ENCODE data around the gene FARP1.

The FARP1 gene

DNA sequence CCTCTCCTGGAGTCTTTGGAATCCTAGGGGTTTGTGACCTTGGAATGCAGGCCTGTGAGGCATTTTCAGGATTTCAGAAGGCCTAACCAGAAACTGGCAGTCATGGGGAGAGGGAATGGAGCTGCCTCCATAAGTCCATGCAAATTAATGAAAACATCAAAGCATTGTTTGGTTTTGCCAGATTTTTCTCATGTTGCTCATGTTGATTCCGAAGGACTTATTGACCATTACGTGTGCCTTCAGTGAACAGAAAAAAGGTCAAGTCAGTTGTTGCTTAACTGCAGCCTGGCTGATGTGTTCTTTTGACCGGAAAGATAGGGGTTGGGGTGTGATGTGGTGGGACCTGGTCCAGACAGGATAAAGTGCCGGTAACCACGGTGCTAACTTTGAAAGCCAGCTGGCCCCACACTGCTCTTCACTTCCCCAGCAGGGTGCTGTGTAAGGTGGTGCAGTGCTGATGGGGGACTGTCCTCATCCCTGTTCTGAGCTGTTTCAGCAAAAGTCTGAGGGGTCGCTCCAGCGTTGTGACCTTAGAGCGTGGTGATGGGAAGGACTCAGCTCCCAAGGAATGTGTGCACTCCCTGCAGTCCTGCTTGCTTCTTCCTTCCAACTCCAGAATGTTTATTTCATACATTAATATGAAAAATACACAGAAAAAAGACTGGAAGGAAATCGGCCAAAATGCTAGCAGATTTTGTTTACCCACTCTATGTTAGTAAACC, 30.7 kb downstream of the FARP1 start:
- TF ChIP-seq POLR2A (IDR thresholded peaks at IDR 0.05; ENCODE audit: low read depth, low read length), result no peak
- FAIRE-seq (peak; percentile 95), DNase-seq (ENCODE audit: insufficient read length, low spot score) (peak; percentile 46)

DNA sequence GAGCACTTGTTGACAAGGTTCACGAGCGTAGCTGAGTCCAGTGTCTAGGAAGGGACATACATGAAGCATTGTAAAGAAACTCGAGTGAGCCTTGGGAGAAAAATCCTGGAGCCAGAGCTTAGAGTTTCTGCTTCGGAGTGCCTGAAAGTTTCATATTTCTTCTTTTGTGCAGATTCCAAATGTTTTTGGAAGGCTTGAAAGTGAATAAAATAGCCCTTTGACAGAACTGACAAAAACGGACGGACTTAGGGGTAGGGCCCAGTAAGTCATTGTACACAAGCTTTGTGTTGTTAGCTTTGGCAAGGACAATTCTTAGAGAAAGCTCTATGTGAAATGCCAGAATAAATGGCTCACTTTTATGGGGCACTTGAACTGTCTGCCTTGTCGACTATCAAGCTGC, 31.4 kb downstream of the FARP1 start:
- FAIRE-seq, result no peak
- TF ChIP-seq POLR2A (IDR thresholded peaks at IDR 0.05; ENCODE audit: low read depth, low read length), result no peak
- DNase-seq (ENCODE audit: insufficient read length, low spot score), result no peak

DNA sequence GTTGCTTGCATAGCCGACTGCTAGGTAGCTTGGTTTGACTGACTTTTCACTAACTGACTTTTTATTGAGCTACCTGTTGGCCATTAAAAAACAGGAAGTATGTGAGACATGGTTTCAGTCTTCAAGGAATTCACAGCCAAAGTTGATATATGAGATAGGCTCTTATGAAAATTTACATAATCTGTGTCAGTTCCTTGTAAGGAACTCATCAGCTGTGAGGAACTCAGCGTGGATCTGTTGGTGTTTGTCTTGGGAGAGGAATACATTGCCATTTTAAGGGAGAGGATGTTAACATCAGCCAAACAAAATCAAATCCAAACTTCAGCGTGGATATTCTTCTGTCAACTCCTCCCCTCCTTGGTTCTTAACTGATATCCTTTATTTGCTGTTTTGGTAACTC, 32.1 kb downstream of the FARP1 start:
- FAIRE-seq (no peak), DNase-seq (ENCODE audit: insufficient read length, low spot score) (no peak)
- TF ChIP-seq POLR2A (IDR thresholded peaks at IDR 0.05; ENCODE audit: low read depth, low read length), result no peak

DNA sequence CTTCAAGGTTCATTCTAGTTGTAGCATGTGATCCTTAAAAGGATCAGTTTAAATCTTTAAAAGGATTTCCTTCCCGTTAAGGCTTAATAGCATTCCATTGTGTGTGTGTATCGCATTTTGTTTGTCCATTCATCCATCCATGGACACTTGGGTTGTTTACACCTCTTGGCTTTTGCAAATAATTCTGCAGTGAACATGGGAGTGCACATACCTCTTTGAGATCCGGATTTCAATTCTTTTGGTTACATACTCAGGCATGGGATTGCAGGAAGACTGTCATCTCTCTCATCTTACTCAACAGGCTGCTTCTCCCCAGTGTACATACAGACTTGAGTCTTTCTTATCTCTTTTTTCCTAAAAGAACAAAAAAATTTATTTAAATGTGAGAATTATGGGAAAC, 32.9 kb downstream of the FARP1 start:
- DNase-seq (ENCODE audit: insufficient read length, low spot score) (no peak), FAIRE-seq (no peak)
- TF ChIP-seq POLR2A (IDR thresholded peaks at IDR 0.05; ENCODE audit: low read depth, low read length), result no peak

DNA sequence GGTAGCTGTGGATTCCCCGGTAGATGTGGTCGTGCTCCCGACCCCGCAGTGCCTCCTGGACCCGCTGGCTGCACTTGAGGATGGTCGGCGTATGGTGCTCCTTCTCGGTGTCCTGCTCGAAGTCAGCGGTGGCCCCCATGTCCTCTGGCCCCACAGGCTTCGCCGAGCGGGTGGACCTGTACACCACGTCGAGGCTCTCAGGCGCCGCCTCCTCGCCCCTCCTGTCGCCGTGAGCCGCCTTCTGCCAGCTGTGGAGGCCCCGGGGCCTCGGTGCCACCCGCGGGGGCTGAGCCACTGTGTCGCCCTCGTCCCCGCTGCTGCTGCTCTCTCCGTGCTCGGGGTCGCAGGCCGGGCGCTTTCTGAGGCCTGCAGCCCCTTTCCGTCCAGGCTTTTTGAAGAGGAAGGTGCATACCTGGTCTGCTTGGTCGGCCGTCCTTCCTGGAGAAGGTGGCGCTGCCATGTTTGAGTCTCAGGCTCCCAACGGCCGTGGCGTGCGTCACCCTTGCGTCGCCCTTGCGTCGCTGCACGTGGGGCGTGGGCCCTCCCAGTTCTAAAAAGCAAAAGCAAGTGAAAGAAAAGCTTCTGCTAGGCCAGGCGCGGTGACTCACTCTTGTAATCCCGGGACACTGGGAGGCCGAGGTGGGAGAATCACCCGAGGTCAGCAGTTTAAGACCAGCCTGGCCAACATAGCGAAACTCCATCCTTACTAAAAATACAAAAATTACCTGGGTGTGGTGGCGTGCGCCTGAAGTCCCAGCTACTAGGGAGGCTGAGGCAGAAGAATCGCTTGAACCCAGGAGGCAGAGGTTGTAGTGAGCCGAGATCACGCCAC, 34.1 kb downstream of the FARP1 start, which contains the start of gene RNF113B:
TSS of gene RNF113B (minus strand) at position 493 of the 832 bp plus-strand sequence. CDS start at position 460, 33 bp downstream.
- FAIRE-seq, result no peak
- TF ChIP-seq POLR2A (IDR thresholded peaks at IDR 0.05; ENCODE audit: low read depth, low read length), result no peak
- no peak for DNase-seq (ENCODE audit: insufficient read length, low spot score)

DNA sequence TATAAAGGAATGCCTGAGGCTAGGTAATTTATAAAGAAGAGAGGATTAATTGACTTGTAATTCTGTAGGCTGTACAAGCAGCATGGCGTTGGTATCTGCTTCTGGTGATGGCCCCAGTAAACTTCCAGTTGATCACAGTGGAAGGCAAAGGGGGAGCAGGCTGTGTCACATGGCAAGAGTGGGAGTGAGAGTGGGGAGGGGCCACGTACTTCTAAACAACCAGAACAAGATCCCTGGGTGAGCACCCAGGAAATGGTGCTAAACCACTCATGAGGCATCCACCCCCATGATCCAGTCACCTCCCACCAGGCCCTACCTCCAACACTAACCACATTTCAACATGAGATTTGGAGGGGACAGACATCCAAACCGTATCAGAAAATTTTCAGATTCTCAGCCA, 37.2 kb downstream of the FARP1 start:
- TF ChIP-seq POLR2A (IDR thresholded peaks at IDR 0.05; ENCODE audit: low read depth, low read length), result no peak
- FAIRE-seq (peak; percentile 45), DNase-seq (ENCODE audit: insufficient read length, low spot score) (no peak)

DNA sequence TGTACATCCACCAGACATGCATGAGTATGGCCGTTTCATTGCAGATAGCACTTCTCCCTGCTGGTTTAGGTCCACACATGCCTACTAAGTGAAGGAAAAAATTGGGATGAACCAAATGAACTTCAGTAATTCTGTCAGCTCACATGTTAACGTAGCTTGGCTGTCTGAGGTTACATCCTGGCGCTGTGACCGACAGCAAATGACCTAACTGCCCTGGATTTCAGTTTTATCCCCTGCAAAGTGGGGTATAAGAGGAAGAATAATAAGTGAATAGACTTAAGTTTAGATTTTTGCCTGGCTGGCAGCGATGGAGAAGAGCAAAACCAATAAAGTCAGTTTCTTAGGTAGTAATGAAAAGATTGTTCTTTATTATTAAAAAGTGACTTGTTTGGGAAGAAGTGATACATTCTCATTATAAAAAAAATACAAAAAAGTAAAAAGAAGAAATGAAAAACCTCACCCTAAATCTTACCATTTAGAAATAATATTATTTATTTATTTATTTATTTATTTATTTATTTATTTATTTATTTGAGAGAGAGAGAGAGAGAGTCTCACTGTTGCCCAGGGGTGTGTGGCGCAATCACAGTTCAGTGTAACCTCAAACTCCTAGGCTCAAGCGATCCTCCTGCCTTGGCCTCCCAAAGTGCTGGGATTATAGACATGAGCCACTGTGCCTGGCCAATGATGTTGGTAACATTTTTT, 38.4 kb downstream of the FARP1 start:
- DNase-seq (ENCODE audit: insufficient read length, low spot score) (no peak), FAIRE-seq (no peak)
- no peak for TF ChIP-seq POLR2A (IDR thresholded peaks at IDR 0.05; ENCODE audit: low read depth, low read length)

DNA sequence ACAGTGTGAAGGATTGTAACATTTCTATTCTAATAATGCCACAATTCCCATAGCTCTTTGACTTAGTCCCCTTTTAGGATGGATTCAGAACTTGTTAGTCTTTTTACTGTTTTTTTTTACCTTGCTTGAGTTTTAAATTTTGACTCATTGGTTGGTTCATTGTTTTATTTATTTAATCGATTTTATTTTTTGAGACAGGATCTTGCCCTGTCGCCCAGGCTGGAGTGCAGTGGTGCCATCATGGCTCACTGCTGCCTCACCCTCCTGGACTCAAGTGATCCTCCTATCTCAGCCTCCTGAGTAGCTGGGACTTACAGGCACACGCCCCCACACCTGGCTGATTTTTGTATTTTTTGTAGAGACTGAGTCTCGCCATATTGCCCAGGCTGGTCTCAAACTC, 39.3 kb downstream of the FARP1 start:
- FAIRE-seq, result no peak
- no peak for DNase-seq (ENCODE audit: insufficient read length, low spot score)
- no peak for TF ChIP-seq POLR2A (IDR thresholded peaks at IDR 0.05; ENCODE audit: low read depth, low read length)

DNA sequence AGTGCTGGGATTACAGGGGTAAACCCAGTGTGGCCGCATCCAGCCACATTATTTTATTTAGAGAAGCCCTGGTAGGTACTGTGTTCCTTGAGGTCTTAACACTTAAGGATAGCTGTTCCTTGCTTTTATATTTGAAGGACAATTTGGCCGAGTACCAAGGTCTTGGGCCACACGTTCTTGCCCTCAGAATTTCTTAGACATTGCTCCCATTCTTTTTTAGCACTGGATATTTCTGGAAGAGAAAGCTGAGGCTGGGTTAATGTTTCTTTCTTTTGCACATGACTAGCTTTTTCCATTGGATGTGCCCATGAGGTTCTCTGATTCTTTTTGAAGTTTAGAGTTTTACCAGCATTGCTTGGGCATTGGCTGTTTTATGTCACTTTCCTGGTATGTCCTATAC, 39.7 kb downstream of the FARP1 start:
- no peak for TF ChIP-seq POLR2A (IDR thresholded peaks at IDR 0.05; ENCODE audit: low read depth, low read length)
- FAIRE-seq (no peak), DNase-seq (ENCODE audit: insufficient read length, low spot score) (no peak)

DNA sequence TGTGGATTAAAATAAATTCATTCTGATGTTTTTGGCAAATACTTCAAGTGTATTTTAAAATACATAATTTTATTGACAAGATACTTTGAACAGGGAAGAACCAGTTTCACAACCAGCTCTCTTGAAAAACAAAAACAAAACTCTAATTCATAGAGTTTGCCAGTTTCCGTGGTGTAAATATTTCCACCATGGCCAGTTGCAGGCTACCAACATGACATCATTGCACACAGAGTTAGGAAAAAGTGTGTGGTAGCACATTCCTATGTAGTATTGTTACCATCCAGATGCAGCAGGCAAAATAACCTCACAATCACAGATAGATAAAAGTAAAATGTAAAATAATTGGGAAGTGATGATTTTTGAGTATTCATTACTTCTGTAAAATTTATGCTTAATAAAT, 41.9 kb downstream of the FARP1 start:
- FAIRE-seq (peak; percentile 20), DNase-seq (ENCODE audit: insufficient read length, low spot score) (no peak)
- no peak for TF ChIP-seq POLR2A (IDR thresholded peaks at IDR 0.05; ENCODE audit: low read depth, low read length)

DNA sequence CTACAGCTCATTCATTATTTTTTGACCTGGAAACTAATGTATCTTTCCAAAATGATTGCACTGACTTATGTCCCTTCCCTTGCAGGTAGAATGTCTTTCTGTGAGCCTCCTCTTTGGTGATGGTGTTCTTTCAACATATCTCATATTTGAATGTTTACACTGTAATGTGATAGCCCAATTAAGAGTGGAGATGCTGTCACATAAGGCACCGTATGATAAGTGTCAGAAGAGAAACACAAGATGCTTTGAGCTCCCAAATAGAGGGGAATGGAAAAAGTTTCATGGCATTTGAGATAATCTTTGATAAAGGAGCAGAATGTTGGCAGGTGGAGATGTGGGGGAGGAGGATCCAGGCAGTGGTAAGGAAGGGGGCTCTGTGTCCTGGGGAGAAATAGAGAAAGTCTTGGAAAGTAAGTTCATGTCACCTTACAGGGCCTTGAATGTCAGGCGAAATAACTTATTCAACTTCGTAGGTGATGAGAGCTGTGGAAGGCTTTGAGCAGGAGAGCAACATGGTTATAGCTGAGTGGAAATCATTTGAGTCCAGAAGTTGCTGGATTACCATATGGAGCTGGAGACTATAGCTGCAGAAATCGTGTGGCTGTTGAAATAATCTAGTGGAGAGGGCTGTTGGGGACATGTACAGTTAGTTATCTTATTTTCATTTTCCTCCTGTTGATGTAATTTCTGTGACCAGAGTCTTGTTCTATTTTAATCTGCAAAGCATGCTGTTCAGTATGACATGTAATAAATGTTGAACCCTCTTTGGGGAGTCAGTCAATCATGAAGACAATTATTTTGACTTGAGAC, 44.5 kb downstream of the FARP1 start:
- DNase-seq (ENCODE audit: insufficient read length, low spot score) (no peak), FAIRE-seq (peak; percentile 48)
- TF ChIP-seq POLR2A (IDR thresholded peaks at IDR 0.05; ENCODE audit: low read depth, low read length), result no peak

DNA sequence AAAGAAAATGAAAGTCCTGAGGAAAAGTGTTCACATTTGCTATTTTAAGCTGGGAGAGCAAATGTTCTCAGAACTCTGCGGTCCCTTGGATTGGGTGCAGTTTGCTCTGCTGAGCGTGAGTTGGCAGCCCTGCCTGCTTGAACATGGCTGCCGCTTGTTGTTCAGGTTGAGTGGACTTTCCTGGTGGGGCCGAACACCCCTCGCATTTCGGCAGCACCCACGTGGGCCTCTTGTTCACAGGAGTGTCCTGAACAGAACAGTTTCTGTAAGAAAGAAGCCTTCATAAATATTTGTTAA, 45.0 kb downstream of the FARP1 start:
- FAIRE-seq, result no peak
- DNase-seq (ENCODE audit: insufficient read length, low spot score), result no peak
- no peak for TF ChIP-seq POLR2A (IDR thresholded peaks at IDR 0.05; ENCODE audit: low read depth, low read length)

DNA sequence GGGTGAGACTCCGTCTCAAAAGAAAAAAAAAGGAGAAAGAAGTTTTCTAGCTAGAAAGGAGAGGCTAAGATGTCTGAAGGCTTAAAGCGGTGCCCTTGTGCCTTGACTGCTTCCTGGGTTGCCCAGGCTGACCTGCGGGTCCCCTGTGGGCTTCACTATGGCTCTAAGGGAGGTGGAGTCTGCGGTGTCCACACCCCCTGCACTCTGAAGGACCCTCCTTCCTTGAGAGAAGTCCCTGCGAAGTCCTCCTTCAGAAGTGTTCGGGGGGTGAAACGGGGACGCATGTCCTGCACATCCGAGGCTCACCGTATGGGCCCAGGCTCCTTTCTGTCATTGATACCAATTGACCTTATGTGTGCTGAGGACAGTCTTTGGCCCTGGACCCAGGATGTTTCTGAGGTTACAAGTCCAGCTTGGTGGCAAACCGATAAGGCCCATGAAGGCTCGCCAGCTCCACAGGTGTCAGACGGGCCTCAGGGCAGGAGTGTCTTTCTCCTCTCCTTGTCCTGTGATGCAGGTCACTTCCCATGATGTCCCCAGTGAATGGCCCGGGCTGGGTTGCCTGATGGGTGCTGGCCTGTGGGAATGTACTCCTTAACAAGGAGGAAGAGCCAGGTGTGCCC, 45.8 kb downstream of the FARP1 start:
- no peak for TF ChIP-seq POLR2A (IDR thresholded peaks at IDR 0.05; ENCODE audit: low read depth, low read length)
- DNase-seq (ENCODE audit: insufficient read length, low spot score) (no peak), FAIRE-seq (no peak)
